Pancreas (tissue), 10 donors: ENCODE measurements around the gene VWDE. TPM values are rescaled to one million over a fixed set of nuclear protein-coding genes. Genes with fewer than 3 reads are reported as not detected.

Experiments used
- ATAC-seq, 4 donors: fragments of 200-7000 bp; cut with Tn5 transposase; one replicate each; pipeline versions ENCODE4 v1.8.0 to v1.9.1; 2020; ENCODE audit warnings: mild to moderate bottlenecking in 4 of 4, moderate library complexity in 4 of 4
- DNase-seq, 6 donors: peaks; one replicate each; pipeline ENCODE4 v3.0.0-alpha.2; 2020
- FAIRE-seq: peaks from 2 replicates; lab custom pipeline; 2012; peaks lifted over from hg19 to GRCh38; lab: Jason Lieb, UNC
- H3K27ac ChIP-seq, 4 donors: fragments of 200-600 bp; sonication (generic); 1 replicate in 3 of 4; 2 replicates in 1 of 4; pipeline versions ENCODE4 v1.5.0 to v1.8.0; 2020
- H3K27me3 ChIP-seq, 4 donors: fragments of 200-600 bp; one replicate each; pipeline ENCODE4 v1.8.0; 2021
- H3K36me3 ChIP-seq, 3 donors: fragments of 200-600 bp; sonication (generic) in 1 of 3; one replicate each; pipeline versions ENCODE4 v1.5.0 to v1.8.0; 2020 to 2021
- H3K4me1 ChIP-seq, 3 donors: fragments of 200-600 bp; one replicate each; pipeline ENCODE4 v1.8.0; 2021
- H3K4me3 ChIP-seq, 4 donors: fragments of 200-600 bp; sonication (generic) in 2 of 4; one replicate each; pipeline versions ENCODE4 v1.5.0 to v1.8.0; 2020 to 2021
- H3K9me3 ChIP-seq, 4 donors: fragments of 200-600 bp; one replicate each; pipeline ENCODE4 v1.8.0; 2021
- CTCF ChIP-seq, 4 donors: fragments of 200-600 bp; sonication (generic) in 3 of 4; IDR thresholded peaks; one replicate each; pipeline versions ENCODE4 v1.5.0 to v1.8.0; 2021; ENCODE audit warnings: antibody characterized with exemption in 4 of 4
- whole genome bisulfite sequencing, 2 donors: extraction: QIAGEN DNeasy Blood & Tissue Kit; methylation state at CpG; one replicate each; pipeline ENCODE4 v1.1.7; 2013; 5-methylcytosine and 5-hydroxymethylcytosine counted together
- intact Hi-C, 3 donors: fragments of 100-400 bp; cut with DNase I; formaldehyde crosslinking; loops; one replicate each; pipeline versions ENCODE4 v1.11.1 to v1.14.2; 2022
- polyA plus RNA-seq, 2 donors: library from polyadenylated mRNA; stranded (reverse); fragments of 200-250 nt; gene quantifications; one replicate each; pipeline ENCODE4 v1.2.3, GENCODE V29; 2013
- total RNA-seq, 6 donors: library from RNA; stranded (reverse); fragmentation: NEBNext Ultra II Directional in 4 of 6; extraction: Animal tissue kit (Norgen Biotek cat#: 25700) in 4 of 6; gene quantifications; one replicate each; pipeline versions ENCODE4 v1.2.1 to v1.2.4, GENCODE V29; 2021 to 2023
- donor health status: healthy with polysubstance abuse.
- donor health status: DM: no; HTN: no; CAD: no; lungs with moderate emphysema.
- donor health status: DM: no; HTN: no; CAD: no.
- donor health status: control.
- donor health status: control.
- donor health status: Bipolar disorder and iron deficiency.
- donor health status: DM: yes; HTN: yes; CAD: no.
- donor health status: DM: no; HTN: no; CAD: no.
- donor health status: DM: no; HTN: no; CAD: no.
- donor health status: DM: yes; HTN: yes; CAD: no.

Gene VWDE
- total and polyA plus RNA-seq, 8 donors: 0.37 to 7.9 (median 1.2) TPM

- Histone ChIP-seq H3K27ac (no peak overlapping the region), H3K4me1 (no peaks in the 10 kb centered on the region), H3K36me3 (no peaks in the 10 kb centered on the region), H3K9me3 (no peaks in the 10 kb centered on the region), H3K27me3 (no peaks in the 10 kb centered on the region), H3K4me3 (no peak overlapping the region)
- no peak for TF ChIP-seq CTCF (IDR thresholded peaks at IDR 0.05)
- intact Hi-C loops: no loop called here
- ATAC-seq (no peak), DNase-seq (no peak), FAIRE-seq (no peak)
These were observed 98.2 kb downstream of the VWDE start for GRCh38 chr7:12305502-12305901.

GRCh38 chr7:12303495-12303894 lies 100.2 kb downstream of the VWDE start:
- no peak overlapping the region for H3K27ac ChIP-seq
- intact Hi-C loops: no loop called here
- no peaks in the 10 kb centered on the region for H3K36me3 ChIP-seq
- 83 to 86% methylated on average over 4 of the region's 4 CpGs for WGBS, 2 donors
- ATAC-seq: no peak
- FAIRE-seq: no peak
- H3K4me1 ChIP-seq: no peaks in the 10 kb centered on the region
- DNase-seq: no peak
- H3K9me3 ChIP-seq: no peaks in the 10 kb centered on the region
- no peak for TF ChIP-seq CTCF (IDR thresholded peaks at IDR 0.05)
- H3K27me3 ChIP-seq: no peaks in the 10 kb centered on the region
- H3K4me3 ChIP-seq: no peak overlapping the region

GRCh38 chr7:12303062-12303461 lies 100.6 kb downstream of the VWDE start:
- intact Hi-C loops: no loop called here
- FAIRE-seq (no peak), ATAC-seq (no peak), DNase-seq (no peak)
- H3K4me3 ChIP-seq: no peak overlapping the region
- H3K9me3 ChIP-seq: no peaks in the 10 kb centered on the region
- no peak for TF ChIP-seq CTCF (IDR thresholded peaks at IDR 0.05)
- H3K36me3 ChIP-seq: no peaks in the 10 kb centered on the region
- no peaks in the 10 kb centered on the region for H3K4me1 ChIP-seq
- H3K27ac ChIP-seq: no peak overlapping the region
- no peaks in the 10 kb centered on the region for H3K27me3 ChIP-seq
- 67 to 82% methylated on average over 2 of the region's 2 CpGs for WGBS, 2 donors

GRCh38 chr7:12300415-12300814 lies 103.2 kb downstream of the VWDE start:
- ATAC-seq (no peak), FAIRE-seq (no peak), DNase-seq (no peak)
- intact Hi-C loops: no loop called here
- Histone ChIP-seq H3K9me3 (no peaks in the 10 kb centered on the region), H3K27ac (no peak overlapping the region), H3K4me1 (no peaks in the 10 kb centered on the region), H3K27me3 (no peaks in the 10 kb centered on the region), H3K4me3 (no peak overlapping the region), H3K36me3 (no peaks in the 10 kb centered on the region)
- TF ChIP-seq CTCF (IDR thresholded peaks at IDR 0.05): no peak
- 83 to 92% methylated on average over 4 of the region's 4 CpGs for WGBS, 2 donors

GRCh38 chr7:12299367-12299766 lies 104.3 kb downstream of the VWDE start:
- no peaks in the 10 kb centered on the region for H3K4me1 ChIP-seq
- ATAC-seq (no peak), FAIRE-seq (no peak), DNase-seq (no peak)
- H3K27me3 ChIP-seq: no peaks in the 10 kb centered on the region
- no peak overlapping the region for H3K27ac ChIP-seq
- intact Hi-C loops: no loop called here
- H3K9me3 ChIP-seq: no peaks in the 10 kb centered on the region
- no peaks in the 10 kb centered on the region for H3K36me3 ChIP-seq
- 64 to 71% methylated on average over 3 of the region's 3 CpGs for WGBS, 2 donors
- H3K4me3 ChIP-seq: no peak overlapping the region
- no peak for TF ChIP-seq CTCF (IDR thresholded peaks at IDR 0.05)
